8988T (cell line): ENCODE results near the gene MAPK4.

Experiments
- DNase-seq: peaks from one replicate; pipeline ENCODE4 v3.0.0; 2011

Gene MAPK4

DNA sequence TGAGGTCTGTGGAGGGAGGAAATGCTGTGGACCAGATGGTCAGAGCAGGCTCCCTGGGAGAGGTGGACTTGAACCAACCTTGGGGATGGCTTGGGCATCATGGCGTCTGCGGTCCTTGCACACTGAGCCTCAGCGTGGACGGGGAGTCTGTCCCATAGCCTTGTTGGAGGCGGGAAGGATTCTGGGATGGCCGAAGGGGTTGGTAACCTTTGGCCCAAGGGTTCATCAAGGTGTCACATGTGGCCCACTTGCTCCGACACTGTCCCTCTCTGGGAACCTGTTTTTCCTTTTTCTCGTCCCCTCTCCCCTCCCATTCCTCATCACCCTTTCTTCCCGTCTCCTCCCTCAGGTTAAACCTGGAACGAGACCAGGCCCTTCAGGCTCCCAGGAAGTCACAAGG lies 66.4 kb downstream of the MAPK4 start:
- no peak for DNase-seq

DNA sequence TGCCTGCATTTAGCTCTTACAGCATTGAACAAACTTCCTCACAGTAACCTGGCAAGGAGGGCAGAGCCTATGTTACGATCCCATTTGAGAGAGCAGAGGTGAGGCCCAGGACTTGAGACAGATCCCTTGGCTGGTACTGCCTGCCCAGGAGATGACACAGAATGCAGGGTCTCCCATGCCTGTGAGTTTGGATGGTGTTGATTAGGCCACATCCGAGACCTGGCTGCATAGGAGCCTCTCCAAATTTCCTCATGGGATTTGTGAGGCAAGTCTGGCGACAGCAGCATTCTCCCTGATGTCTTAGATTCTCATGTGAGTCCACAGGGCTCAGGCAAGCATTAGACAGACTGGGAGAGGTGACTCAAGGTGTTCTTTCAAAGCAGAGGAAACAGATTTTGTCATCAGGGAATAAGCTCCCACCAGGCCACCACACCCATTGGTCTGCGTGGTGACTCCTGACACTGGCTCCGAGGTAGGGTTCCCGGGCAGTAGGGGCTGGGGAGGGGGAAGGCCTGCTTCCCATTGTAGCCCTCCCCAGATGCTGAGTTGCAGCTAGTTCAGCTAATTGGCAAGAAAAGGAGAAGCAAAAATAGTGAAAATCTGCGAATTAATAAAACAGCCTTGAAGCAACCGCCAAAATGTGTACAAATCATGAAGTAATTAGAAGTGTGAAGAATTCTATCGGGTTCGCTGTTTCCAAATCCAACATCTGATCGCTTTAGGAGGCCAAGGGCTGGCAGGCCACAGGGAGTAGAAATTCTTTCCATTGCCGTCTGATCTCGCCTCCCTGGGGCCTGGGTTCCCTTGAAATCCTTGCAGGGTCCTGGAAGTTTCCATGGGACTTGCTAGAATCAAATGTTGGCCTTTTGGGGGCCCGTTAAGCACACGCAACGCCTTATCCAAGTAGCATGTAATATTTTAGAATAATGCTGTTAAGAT lies 68.0 kb downstream of the MAPK4 start:
- DNase-seq = no peak

DNA sequence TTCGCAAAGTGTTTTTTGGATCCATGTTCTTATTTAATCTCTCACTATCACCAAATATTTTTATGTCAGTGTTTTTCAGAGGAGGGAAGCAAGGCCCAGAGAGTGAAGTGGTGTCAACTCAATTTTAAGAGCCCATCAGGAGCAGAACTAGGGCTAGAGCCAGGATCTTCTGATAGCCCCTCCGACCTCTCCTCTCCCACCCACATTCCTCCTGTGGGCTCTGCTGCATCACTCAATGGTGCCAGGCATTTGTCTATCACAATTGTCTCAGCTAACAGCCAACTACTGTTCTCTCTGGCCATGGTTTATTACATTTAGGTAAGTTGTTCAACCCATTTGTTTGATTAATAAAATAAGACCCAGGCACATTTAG lies 68.6 kb downstream of the MAPK4 start:
- no peak for DNase-seq

DNA sequence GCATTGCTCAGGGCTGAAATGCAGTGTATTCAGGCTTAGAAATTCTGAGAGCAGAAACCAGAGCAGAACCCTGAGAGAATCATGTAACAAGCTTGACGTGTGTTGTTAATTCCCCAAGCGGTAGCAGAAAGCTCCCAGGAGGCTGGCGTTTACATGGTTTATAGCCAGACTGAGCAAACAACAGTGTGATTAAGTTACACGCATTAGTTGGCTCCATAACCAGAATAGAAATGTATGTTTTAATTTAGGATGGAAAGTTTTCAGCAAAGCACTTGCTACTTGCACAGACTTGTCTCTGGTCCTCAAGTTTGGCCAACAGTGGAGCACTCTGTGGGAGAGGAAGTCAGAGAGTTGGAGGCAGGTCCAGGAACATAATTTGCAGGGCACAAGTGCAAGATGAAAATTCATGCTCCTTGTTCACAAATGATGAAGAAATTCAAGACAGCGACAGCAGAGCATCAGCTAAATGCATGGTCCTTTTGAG lies 69.3 kb downstream of the MAPK4 start:
- no peak for DNase-seq

DNA sequence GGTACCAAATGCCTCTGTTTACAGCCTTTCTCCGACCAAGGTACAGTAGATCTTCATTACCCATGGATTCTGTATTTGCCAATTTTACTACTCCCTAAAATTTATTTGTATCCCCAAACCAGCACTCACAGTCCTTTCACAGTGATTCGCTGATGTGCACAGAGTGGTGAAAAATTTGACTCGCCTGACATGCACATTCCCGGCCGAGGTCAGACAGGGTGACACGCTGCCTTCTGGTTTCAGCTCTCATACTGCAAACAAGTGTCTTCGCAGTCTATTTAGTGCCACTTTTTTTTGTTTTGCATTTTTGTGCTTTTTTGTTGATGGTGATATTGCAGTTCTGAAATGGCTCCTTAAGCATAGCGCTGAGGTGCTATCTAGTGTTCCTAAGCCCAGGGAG lies 71.0 kb downstream of the MAPK4 start:
- no peak for DNase-seq

DNA sequence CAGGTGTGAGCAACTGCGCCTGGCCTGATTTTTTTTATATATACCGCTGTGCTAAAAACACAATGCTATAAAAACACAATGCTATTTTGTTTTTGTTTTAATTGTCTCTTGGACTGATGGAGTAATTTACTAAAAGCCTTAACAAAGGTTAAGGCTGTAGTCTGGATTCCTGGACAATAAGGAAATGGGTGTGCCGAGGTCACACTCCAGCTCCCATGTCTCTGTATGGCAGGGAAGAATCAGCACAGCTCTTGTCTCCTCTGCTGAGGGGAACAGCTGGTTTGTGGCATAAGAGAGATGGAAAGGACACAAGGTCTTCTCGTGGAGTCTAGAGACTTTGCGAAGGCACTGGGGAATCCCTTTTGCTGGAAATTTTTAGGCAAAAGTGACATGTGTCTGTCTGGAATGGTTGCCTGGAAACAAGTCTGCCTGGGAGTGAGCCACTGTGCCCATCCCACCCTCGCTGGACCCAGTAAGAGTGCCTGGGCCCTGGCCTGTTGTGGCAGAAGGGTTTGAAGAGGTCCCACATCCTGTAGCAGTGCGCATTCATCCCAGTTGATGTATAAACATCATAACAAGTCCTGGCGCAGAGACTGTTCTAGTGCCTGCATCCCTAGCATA lies 73.1 kb downstream of the MAPK4 start:
- DNase-seq = no peak

DNA sequence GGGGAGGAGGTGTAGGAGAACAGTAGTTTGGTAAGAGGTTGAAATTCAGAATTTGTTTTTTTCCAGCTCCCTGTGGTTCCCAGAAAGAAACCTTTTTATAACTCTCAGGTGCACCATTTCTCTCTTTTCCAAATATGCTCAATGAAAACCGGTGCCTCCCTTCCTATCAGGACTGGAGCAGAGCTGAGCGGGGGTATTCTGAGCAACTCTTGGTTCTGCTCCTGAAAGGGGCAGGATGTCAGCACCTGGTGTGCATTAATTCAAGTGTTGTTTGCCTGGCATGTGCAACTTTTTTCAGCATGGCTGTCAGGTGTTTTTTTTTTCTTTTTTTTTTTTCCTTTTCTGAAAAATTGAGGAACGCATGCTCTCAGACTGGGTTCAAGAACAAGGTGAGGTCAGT lies 74.1 kb downstream of the MAPK4 start:
- DNase-seq = no peak

DNA sequence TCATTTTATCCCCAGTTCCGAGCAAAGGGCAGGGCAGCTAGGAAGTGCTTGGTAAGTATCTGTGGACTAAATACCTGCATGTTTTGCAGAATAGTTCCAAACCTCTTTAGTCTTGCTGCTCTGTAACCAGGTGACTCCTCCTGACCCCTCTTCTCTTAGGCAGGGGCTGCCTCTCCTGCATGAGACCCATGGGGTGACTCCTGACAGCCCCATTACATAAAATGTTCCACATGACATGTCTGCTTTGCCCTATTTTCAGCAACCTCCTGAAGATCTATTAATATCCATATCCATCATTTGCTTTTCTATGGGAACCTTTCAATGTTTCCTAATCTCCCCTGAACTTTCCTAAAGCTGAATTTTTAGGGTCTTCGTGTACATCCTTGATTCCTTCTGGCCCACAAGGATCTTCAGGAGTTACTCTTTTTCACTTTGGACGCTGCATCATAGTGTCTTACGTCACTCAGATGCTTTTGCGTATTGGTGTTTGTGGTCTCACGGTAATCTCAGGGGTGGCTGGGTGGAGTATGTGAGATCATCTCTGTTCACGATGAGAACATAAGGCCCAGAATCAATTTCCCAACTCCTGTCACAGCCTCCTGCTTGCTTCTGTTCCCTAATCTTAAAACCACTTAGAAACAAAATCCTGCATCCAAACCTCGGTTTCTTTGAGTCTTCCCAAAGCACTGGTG lies 76.6 kb downstream of the MAPK4 start:
- DNase-seq = no peak

DNA sequence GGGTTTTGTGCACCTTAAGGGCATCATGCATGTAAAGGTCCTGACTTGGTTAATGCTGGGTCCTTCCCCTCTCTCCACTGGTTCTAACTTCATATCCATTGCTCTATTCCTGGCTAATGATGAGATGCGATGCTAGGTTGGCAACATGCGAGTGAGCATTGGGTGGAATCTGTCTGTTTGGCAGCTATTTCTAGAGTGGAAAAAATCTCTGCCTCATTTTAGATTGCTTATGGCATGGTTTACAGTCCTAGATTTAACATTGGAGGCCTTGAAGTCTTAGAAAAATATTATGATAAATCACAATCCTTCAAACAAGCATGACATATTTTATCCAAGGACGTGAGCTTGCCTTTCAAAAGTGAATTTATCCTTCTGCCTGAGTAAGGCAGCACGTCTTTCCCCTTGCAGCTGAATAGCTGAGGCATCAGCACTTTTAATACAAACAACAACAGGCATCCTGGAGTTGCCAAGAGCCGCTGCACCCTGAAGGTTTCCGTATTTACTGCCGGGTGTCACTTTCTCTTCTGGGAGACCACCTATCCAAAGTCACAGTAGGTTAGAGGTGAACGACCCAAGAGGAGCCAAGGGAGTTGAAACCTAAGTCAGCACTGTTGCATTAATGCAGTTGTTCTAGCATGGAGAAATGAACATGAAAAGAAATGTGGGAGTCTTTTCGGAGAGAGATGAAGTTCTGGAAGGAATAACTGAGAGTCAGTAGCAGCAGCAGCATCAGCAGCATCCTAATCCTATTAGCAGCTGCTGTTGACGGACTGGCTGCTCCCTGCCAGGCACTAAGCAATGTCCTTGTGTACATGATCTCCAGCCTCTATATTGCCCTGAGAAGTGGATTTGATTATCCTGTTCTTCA lies 78.4 kb downstream of the MAPK4 start:
- DNase-seq = no peak

DNA sequence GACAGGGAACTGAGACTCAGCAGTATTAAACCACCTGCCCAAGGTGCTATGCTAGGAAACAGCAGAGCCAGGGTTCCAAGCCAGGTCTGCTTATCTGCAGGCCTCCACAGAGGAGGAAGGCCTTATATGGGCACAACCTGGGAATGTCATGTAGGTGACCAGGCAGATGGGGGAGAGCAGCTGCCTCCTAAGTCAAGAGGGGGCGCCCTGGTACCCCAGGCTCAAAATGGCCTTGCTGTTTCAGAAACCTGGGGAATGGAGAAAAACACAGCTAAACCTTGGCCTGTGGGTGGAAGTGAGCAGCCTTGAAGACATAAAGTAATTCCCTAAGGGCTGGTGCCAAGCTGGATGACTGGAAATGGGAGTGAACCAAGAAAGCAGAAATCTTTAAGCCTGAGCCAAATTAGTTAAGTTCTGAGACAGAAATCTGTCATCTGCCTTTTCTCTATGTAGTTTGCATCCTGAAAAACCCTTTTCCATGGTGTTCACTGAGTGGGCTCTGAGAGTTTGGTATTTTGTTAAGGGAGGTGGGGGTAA lies 79.1 kb downstream of the MAPK4 start:
- DNase-seq = no peak

DNA sequence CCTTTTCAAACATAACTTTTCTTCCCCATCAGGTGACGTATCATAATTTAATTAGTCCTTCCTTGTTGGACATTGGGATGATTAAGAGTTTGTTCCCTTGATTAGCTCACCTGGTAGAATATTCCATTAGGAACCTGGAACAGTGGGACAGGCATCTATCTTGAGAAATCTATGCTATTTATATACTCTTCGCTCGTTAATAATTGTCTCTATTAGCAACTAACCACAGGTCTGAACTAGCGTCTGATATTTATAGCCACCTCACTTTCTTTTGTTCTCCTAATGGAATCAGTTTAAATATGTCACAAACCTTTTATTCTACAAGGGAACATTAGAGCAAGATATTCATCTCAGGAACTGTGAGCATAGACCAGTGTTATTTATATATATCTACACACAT lies 79.8 kb downstream of the MAPK4 start:
- DNase-seq = no peak

DNA sequence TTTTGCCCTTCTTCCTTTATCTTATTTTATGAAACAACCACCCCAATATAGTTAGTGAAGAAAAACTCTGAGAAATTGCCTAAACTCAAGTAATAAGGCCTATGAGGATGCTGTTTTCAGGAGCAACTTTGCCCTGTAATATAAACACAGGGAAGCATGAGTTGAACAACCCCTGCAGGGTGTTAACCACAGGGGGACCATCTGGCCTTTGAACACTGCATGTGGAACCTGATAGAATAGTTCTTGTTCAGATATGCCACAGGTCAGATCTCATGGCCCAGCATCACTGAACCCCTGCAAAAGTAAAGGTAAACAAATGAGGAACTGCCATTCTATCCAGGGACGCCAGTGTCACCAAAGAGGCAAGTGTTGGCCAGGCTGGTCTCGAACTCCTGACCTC lies 82.6 kb downstream of the MAPK4 start:
- DNase-seq = no peak

DNA sequence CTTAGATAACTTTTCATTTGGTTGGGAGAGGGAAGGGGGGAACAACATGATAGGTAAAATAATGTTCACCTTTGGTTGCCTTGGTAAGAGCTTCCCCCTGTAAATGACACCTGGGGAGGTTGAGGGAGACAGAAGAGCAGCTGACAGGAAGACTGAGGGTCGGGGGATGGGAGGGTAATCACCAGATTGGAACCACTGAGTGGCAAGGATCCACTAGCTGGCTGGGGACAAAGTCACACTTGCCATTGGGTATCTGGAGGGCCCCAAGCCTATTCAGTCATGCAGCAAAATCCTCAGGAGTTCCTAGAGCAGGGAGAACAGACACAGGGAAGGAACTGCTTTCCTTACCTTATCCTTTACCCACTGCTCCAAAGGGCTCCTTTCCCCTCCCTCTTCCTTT lies 84.3 kb downstream of the MAPK4 start:
- no peak for DNase-seq

DNA sequence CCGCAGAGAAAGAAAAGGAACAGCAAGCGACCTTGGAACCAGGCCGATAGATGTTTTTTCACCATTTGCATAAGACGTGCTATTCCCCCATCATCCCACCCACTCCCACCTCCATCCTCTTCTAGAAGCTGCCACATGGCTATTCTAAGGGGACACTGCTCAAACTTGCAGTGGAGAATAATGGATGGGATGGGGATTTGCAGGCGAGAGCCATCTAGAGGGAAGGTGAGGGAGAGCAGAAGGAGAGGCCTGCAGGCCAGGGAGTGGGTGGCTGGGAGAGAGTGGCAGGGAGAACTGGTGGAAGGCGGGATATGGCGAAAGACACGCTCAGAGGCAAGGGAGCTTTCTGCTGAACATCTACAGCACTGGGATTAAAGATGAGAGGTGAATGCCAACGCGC lies 84.9 kb downstream of the MAPK4 start:
- peak; percentile 34 for DNase-seq

DNA sequence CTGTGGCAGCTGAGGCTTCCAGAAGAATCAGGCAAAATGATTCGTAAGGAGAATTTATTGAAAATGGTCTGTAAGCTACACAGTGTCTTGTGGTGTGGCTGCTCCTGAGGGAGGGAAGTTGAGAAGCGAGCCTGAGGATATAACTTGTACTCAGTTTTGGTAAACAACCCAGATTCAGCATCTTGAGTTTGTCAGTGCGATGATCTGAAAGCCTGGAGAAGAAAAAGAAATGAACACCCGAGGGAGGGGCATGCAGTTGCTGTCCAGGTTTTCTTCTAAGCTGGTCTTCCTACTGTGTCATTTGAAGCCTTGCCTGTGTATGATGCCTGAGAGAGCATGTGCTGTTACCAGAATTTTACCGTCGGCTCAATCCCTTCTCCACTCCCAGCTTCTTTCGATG lies 87.3 kb downstream of the MAPK4 start:
- DNase-seq = no peak

DNA sequence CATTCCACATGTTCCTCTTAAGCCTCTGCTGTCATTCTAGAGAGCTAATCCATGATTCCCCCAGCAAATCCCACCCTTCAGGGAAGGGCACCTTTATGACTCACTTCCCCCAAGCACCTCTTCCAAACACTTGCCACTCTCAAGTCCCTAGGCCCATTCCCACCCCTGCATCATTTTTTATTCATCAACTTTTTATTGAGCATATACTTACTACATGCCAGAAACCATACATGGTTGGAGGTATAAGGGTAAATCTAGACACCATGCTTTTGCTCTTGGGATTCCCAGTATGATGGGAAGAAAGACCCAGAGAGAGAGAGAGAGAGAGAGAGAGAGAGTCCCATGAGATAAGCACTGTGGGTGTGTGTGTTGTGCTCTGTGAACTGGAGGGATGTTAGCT lies 87.9 kb downstream of the MAPK4 start:
- DNase-seq = no peak

DNA sequence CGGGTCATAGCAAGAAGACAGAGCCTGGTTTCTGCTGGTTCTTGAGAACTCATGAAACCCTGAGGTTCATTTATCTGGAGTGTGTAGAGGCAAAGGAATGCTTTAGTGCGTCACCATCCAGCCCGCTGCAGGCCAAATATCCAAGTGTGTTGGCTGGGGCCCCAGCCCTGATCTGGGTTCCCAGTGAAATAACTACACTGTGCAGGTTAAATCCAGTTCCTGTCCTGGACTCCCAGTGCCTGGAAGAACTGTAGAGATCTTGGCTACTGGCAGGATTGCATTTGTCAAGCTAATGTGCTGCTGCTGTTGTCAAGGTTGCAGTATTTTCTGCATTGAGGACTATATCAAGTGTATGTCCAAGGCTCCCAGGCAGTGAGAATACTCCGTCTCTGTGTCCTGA lies 89.9 kb downstream of the MAPK4 start:
- DNase-seq = no peak

DNA sequence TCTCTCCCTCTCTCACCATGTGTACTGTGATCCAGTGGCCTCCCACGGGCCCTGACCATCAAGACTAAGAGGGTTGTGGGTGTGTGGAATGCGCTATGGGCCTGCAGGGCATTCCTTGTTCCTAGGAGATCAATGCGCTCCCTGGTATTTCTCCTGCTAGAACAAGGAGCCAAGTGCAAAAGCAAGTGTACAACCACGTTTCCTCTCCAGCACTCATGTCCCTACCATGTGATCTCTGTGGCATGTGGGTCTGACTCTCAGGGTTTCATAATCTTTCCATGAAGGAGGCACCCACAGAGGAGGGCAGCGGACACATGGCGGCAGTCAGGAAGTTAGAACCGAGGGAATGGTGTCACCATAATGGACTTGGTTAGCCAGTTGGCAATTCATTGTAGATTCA lies 91.4 kb downstream of the MAPK4 start:
- no peak for DNase-seq

DNA sequence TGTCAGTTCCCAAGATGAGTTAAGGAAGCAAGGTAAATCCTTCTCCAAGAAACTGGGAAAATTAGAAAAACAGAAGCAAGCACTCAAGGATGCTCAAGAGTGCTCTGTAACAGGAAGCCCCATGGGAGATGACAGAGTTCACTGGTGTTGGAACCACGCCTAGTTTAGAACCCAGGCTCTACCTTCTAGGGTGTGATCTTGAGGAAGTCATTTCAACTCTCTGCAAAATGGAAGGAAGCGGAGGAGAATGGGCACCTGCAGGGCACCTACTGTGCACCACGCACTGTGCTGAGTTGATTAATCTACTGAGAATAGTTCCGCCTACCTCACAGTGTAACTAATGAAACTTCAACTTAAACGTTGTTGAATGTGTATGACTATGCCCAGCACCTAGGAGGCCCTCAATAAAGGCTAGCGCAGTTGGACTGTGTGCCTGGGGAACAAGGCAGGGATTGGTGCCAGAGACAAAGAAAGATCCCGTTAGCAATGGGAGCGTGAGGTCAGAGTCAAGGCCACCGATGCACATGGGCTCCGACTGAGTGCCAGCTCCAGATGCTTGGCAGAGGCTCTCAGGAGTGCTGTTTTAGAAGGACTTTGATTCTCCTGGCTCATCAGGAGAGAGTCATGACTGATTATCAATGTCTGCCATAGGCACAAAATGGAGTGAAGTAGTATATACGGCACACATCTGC lies 93.7 kb downstream of the MAPK4 start:
- DNase-seq = no peak

DNA sequence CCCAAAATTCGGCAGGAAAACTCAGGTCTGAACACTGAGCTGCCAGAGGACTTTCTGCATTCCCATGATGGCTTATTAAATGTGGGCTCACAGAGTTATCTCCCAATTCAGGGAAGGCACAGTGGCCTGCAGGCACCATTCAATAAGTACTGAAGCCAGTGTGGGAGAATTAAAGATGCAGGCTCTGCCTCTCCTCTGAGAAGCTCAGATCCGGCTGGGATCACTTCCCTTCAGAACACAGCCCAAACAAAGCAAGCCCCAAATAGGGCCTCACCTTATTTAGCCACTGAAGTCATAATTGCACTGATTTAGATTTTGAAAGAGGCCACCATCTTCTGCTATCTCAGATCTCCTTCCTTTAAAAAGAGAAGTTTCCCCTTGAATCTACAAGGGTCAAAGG lies 94.3 kb downstream of the MAPK4 start:
- no peak for DNase-seq

DNA sequence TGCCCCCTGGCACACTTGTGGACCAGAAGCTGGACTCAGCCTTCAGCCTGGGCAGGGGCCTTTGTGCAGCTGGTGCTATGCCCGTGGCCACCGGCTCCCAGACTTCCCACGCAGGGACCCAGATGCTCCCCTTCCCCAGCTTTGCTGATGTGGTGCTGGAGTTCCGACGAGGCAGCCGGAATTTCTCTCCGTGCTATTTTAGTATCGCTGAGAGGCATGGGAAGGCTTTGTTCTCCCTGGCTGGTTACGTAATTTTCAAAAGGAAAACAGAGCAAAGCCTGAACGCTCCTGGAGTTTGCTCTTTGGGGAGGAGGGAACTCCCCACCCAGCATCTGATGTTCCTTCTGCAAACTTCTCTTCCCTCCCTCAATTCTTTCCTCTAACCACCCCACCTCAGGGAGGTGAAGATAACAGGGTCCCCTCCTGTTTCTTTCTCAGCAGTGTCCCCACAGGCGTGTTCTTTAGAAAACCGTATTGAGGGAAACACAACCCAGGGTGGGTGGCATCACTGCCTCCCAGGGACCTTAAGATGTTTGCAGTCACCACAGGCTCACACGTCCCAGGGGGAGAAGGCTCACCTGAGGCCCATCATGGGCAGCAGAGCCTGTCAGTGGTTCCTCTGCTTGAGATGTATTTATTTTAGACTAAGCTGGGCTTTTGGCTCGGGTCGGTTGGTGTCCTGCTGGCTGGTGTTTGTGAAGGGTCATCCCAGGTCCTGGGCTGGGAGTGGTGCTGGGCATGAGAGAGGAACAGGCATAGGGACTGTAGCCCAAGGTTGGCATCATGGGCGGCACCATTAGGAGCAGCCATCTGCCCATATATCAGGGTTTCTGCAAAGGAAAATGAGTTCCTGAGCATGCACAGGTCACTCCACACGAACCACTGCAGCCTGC lies 95.0 kb downstream of the MAPK4 start:
- DNase-seq = no peak
